SK-N-SH (cell line): Measurements from ENCODE around the gene IAH1. TPM values are rescaled to one million over a fixed set of nuclear protein-coding genes. Genes with fewer than 3 reads are reported as not detected.

Experiments used
- CTCF ChIA-PET: fragments of 300-600, 350-600 bp; formaldehyde crosslinking; extraction: SDS; loops from one replicate; lab custom pipeline; 2021; lab: Yijun Ruan, JAX
- POLR2A ChIA-PET: fragments of 350-600 bp; sonication (Branson Sonifier 250); formaldehyde crosslinking; extraction: SDS; loops from one replicate; lab custom pipeline; 2020; ENCODE audit warnings: antibody characterized with exemption, inconsistent platforms; lab: Yijun Ruan, JAX
- DNase-seq: peaks from one replicate; pipeline ENCODE4 v3.0.0; 2012
- H2AFZ ChIP-seq: fragments of 200-600 bp; sonication (generic); 2 replicates; pipeline ENCODE4 v1.8.1; 2016; ENCODE audit warnings: antibody characterized with exemption, mild to moderate bottlenecking, low read depth
- H3F3A ChIP-seq: fragments of 200-600 bp; sonication (generic); replicated peaks from 2 replicates; pipeline ENCODE3; 2016; ENCODE audit warnings: antibody characterized with exemption, mild to moderate bottlenecking; ENCODE audit not compliant: insufficient read depth
- H3K27ac ChIP-seq, 2 experiments: fragments of 200-500 bp in 1 of 2; fragments of 200-600 bp in 1 of 2; sonication (Bioruptor generic) in 1 of 2; sonication (generic), shearing (Covaris generic) in 1 of 2; 2 replicates each; pipeline versions ENCODE4 v1.5.1 to v1.6.1; 2014 to 2016; ENCODE audit warnings: low read depth in 2 of 2, inconsistent platforms in 1 of 2, low read length in 1 of 2, mild to moderate bottlenecking in 1 of 2, mixed read lengths in 1 of 2
- H3K27me3 ChIP-seq: fragments of 200-600 bp; sonication (generic), shearing (Covaris generic); 2 replicates; pipeline ENCODE4 v1.6.1; 2016; ENCODE audit warnings: mixed run types; ENCODE audit not compliant: insufficient read depth
- H3K36me3 ChIP-seq, 2 experiments: fragments of 200-500 bp in 1 of 2; fragments of 200-600 bp in 1 of 2; sonication (Bioruptor generic) in 1 of 2; sonication (generic) in 1 of 2; replicated peaks in 1 of 2; 2 replicates each; pipeline versions ENCODE3 to v1.5.1; 2014 to 2016; ENCODE audit warnings: low read length in 1 of 2, mild to moderate bottlenecking in 1 of 2; ENCODE audit not compliant: insufficient read depth in 2 of 2, control insufficient read depth in 1 of 2
- H3K4me1 ChIP-seq, 2 experiments: fragments of 200-500 bp in 1 of 2; fragments of 200-600 bp in 1 of 2; sonication (Bioruptor generic) in 1 of 2; sonication (generic), shearing (Covaris generic) in 1 of 2; 2 replicates each; pipeline versions ENCODE4 v1.5.1 to v1.6.1; 2014 to 2016; ENCODE audit warnings: low read depth in 1 of 2, low read length in 1 of 2, mixed run types in 1 of 2; ENCODE audit not compliant: insufficient read depth in 2 of 2, control insufficient read depth in 1 of 2
- H3K4me2 ChIP-seq: fragments of 200-600 bp; sonication (generic), shearing (Covaris generic); 2 replicates; pipeline ENCODE4 v1.6.1; 2017; ENCODE audit warnings: mixed run types
- H3K4me3 ChIP-seq, 2 experiments: fragments of 200-500 bp in 1 of 2; fragments of 200-600 bp in 1 of 2; sonication (Bioruptor generic) in 1 of 2; sonication (generic), shearing (Covaris generic) in 1 of 2; 2 replicates each; pipeline versions ENCODE4 v1.5.1 to v1.8.1; 2014 to 2016; ENCODE audit warnings: low read depth in 2 of 2, inconsistent platforms in 1 of 2, low read length in 1 of 2, mild to moderate bottlenecking in 1 of 2, mixed read lengths in 1 of 2, moderate library complexity in 1 of 2
- H3K79me2 ChIP-seq: fragments of 200-600 bp; sonication (generic); 2 replicates; pipeline ENCODE4 v1.8.1; 2017; ENCODE audit warnings: mild to moderate bottlenecking; ENCODE audit not compliant: insufficient read depth
- H3K9ac ChIP-seq: fragments of 200-600 bp; sonication (generic); 2 replicates; pipeline ENCODE4 v1.6.1; 2017; ENCODE audit warnings: mixed run types
- H3K9me2 ChIP-seq: fragments of 200-600 bp; sonication (generic); 2 replicates; pipeline ENCODE4 v1.6.1; 2017; ENCODE audit warnings: mixed run types
- H3K9me3 ChIP-seq: fragments of 200-600 bp; sonication (generic); 2 replicates; pipeline ENCODE4 v1.6.1; 2017; ENCODE audit warnings: mixed run types, mild to moderate bottlenecking, moderate library complexity
- H4K20me1 ChIP-seq: fragments of 200-600 bp; sonication (generic); 2 replicates; pipeline ENCODE4 v1.6.1; 2017; ENCODE audit warnings: mild to moderate bottlenecking, mixed run types; ENCODE audit not compliant: insufficient read depth
- EP300 ChIP-seq, 2 experiments: IDR thresholded peaks; 2 replicates each; pipeline versions ENCODE4 v1.4.0 to v1.6.1; 2012; ENCODE audit warnings: borderline replicate concordance in 1 of 2, low read depth in 1 of 2, low read length in 1 of 2
- EZH2phosphoT487 ChIP-seq: fragments of 200-600 bp; sonication (generic); IDR thresholded peaks from 2 replicates; pipeline ENCODE4 v1.6.1; 2017; ENCODE audit warnings: low read depth, mixed run types, mild to moderate bottlenecking, antibody characterized with exemption, moderate library complexity, borderline replicate concordance
- FOSL2 ChIP-seq: IDR thresholded peaks from 2 replicates; pipeline ENCODE4 v1.4.0; 2012; ENCODE audit warnings: low read depth, mild to moderate bottlenecking, moderate library complexity, borderline replicate concordance
- FOXJ3 ChIP-seq: sonication (generic); formaldehyde crosslinking; IDR thresholded peaks from 2 replicates; pipeline ENCODE4 v1.5.1; 2020; ENCODE audit warnings: mild to moderate bottlenecking, missing genetic modification reagents
- GABPA ChIP-seq: IDR thresholded peaks from 2 replicates; pipeline ENCODE4 v1.4.0; 2012; ENCODE audit warnings: low read depth, mild to moderate bottlenecking
- GATA2 ChIP-seq: sonication (generic); formaldehyde crosslinking; IDR thresholded peaks from 2 replicates; pipeline ENCODE4 v1.5.0; 2020; ENCODE audit warnings: mild to moderate bottlenecking, missing genetic modification reagents
- IRF3 ChIP-seq: fragments of 150-350 bp; IDR thresholded peaks from 2 replicates; pipeline ENCODE4 v1.6.1; 2016; ENCODE audit warnings: mild to moderate bottlenecking, low read depth, low read length
- MXI1 ChIP-seq: IDR thresholded peaks from 2 replicates; pipeline ENCODE4 v1.6.1; 2012; ENCODE audit warnings: mild to moderate bottlenecking, low read depth, low read length, improper control_type of control experiment
- NFIC ChIP-seq: IDR thresholded peaks from 2 replicates; pipeline ENCODE4 v1.4.0; 2012; ENCODE audit warnings: borderline replicate concordance
- NRF1 ChIP-seq: IDR thresholded peaks from 2 replicates; pipeline ENCODE4 v1.6.1; 2012; ENCODE audit warnings: low read depth, mild to moderate bottlenecking, low read length
- POLR2AphosphoS5 ChIP-seq: IDR thresholded peaks from 2 replicates; pipeline ENCODE4 v1.6.1; 2012; ENCODE audit warnings: low read depth, low read length
- RAD21 ChIP-seq: IDR thresholded peaks from 2 replicates; pipeline ENCODE4 v1.6.1; 2012; ENCODE audit warnings: mild to moderate bottlenecking, low read length
- RCOR1 ChIP-seq: fragments of 150-350 bp; IDR thresholded peaks from 2 replicates; pipeline ENCODE4 v1.6.1; 2017; ENCODE audit warnings: antibody characterized with exemption, low read length
- REST ChIP-seq: IDR thresholded peaks from 2 replicates; pipeline ENCODE4 v1.6.1; 2012; ENCODE audit warnings: mild to moderate bottlenecking, low read depth, low read length, moderate library complexity
- SIN3A ChIP-seq: IDR thresholded peaks from 2 replicates; pipeline ENCODE4 v1.6.1; 2012; ENCODE audit warnings: low read depth, mild to moderate bottlenecking, low read length, moderate library complexity, borderline replicate concordance
- SMC3 ChIP-seq: IDR thresholded peaks from 2 replicates; pipeline ENCODE4 v1.6.1; 2012; ENCODE audit warnings: low read depth, low read length, improper control_type of control experiment
- TAF1 ChIP-seq: IDR thresholded peaks from 2 replicates; pipeline ENCODE4 v1.6.1; 2012; ENCODE audit warnings: low read depth, mild to moderate bottlenecking, low read length, moderate library complexity, borderline replicate concordance
- TCF12 ChIP-seq: IDR thresholded peaks from 2 replicates; pipeline ENCODE4 v1.4.0; 2012
- TEAD4 ChIP-seq: IDR thresholded peaks from 2 replicates; pipeline ENCODE4 v1.4.0; 2012; ENCODE audit warnings: mild to moderate bottlenecking, borderline replicate concordance; ENCODE audit not compliant: insufficient read depth
- WGBS: methylation state at CpG from one replicate; pipeline ENCODE4 v1.1.6; 2017; ENCODE audit warnings: low lambda C conversion rate; 5-methylcytosine and 5-hydroxymethylcytosine counted together
- polyA plus RNA-seq, 3 experiments: library from polyadenylated mRNA; depleted of rRNA; stranded (reverse); fragments of >200 nt; gene quantifications; 2 replicates each; pipeline ENCODE4 v1.2.3, GENCODE V29; 2012
- TF ChIP-seq, protein P1 (sequence below): fragments of 200-600 bp; sonication (generic); IDR thresholded peaks from 2 replicates; pipeline ENCODE4 v1.6.1; 2017; ENCODE audit warnings: antibody characterized with exemption, mild to moderate bottlenecking, moderate library complexity

Gene IAH1
- polyA plus RNA-seq, 1 of the 3 experiments (the other 2 are of a cell fraction): 115 TPM

GRCh38 chr2:9443526-9443925 is 30.8 kb upstream of the IAH1 start:
- Histone ChIP-seq H3K27ac (no peak overlapping the region), H3K9me3 (no peaks in the 10 kb centered on the region), H3K79me2 (no peaks in the 10 kb centered on the region), H2AFZ (no peak overlapping the region), H3K9me2 (no peaks in the 10 kb centered on the region), H3K4me2 (no peak overlapping the region), H3K4me3 (no peak overlapping the region), H3K36me3 (peaks cover 56 to 77% of the 10 kb centered on the region in 2 experiments), H3F3A (peaks cover 13% of the 10 kb centered on the region), H3K27me3 (no peaks in the 10 kb centered on the region), H4K20me1 (no peaks in the 10 kb centered on the region), H3K9ac (no peak overlapping the region), H3K4me1 (peaks cover 0 to 12% of the 10 kb centered on the region in 2 experiments; a peak in 1 of 4 replicates)
- TF ChIP-seq TEAD4 (no peak), GATA2 (CRISPR knock-in tag) (no peak), EZH2phosphoT487 (no peak), NFIC (no peak), EP300 (IDR thresholded peaks at IDR 0.05; ENCODE audit: borderline replicate concordance in 1 of 2, low read depth in 1 of 2, low read length in 1 of 2) (no peak), FOSL2 (no peak), IRF3 (no peak), POLR2AphosphoS5 (no peak), REST (no peak), FOXJ3 (CRISPR knock-in tag) (no peak), MXI1 (no peak), SIN3A (no peak), SMC3 (no peak), TAF1 (no peak), NRF1 (no peak), RCOR1 (no peak), TCF12 (no peak), RAD21 (no peak), GABPA (no peak)
- TF ChIP-seq, protein P1, sequence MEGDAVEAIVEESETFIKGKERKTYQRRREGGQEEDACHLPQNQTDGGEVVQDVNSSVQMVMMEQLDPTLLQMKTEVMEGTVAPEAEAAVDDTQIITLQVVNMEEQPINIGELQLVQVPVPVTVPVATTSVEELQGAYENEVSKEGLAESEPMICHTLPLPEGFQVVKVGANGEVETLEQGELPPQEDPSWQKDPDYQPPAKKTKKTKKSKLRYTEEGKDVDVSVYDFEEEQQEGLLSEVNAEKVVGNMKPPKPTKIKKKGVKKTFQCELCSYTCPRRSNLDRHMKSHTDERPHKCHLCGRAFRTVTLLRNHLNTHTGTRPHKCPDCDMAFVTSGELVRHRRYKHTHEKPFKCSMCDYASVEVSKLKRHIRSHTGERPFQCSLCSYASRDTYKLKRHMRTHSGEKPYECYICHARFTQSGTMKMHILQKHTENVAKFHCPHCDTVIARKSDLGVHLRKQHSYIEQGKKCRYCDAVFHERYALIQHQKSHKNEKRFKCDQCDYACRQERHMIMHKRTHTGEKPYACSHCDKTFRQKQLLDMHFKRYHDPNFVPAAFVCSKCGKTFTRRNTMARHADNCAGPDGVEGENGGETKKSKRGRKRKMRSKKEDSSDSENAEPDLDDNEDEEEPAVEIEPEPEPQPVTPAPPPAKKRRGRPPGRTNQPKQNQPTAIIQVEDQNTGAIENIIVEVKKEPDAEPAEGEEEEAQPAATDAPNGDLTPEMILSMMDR: no peak
- DNase-seq: no peak
- CTCF ChIA-PET: interaction anchor here (1.1 to 2.1 kb wide), 2 partner anchors 21 to 304 kb away, joined by 6 to 7 read pairs; partner anchors contain the start of genes CPSF3 and ITGB1BP1
- 97% methylated on average over 5 of the region's 5 CpGs for WGBS
- POLR2A ChIA-PET: no interaction called here
